ENCODE results near the gene PCDHB9. TPM values are rescaled to one million over a fixed set of nuclear protein-coding genes. Genes with fewer than 3 reads are reported as not detected.
A peak's percentile ranks its signal among the peaks of the same experiment; 100 is the strongest.
"Not testable (repeated sequence)": the region's sequence is repeated elsewhere in the genome, so short reads cannot be mapped to it uniquely, and the experiment has no call there.

PCDHB9 gene
- total RNA-seq (not detected), polyA plus RNA-seq (not detected)

DNA sequence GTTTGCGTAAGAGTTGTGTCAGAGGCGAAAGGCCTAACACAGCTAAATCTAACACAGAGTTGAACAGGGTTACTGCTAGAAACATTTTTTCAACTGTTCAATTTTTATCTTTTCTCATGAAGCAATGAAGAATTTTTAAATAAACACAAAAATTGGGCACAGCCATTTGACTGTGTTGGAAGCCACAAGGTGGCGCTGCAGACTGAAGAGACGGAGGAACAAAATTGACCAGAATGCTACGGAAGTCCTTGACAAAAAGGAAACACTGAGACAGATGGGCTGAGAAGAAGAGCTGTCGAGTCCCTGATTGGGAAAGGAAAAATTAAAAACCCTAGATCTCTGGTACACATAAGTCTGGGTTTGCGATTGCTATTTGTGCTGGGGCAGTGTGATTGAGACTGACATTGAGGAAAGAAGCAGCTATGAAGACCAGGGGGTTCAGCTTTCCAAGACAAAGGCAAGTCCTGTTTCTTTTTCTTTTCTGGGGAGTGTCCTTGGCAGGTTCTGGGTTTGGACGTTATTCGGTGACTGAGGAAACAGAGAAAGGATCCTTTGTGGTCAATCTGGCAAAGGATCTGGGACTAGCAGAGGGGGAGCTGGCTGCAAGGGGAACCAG, at the start of gene PCDHB9:
TSS of gene PCDHB9 (plus strand) at position 265 of the 616 bp plus-strand sequence. CDS start at position 423, 158 bp downstream.
- peak within 1 kb of the TSS; percentile 6 to 78 (median 63) for H3K4me3 Mint-ChIP-seq
- peaks cover 6 to 9% (median 6%) of the 10 kb centered on the region in 3 donors for H3K4me1 Mint-ChIP-seq
- Histone ChIP-seq H3K27me3 (ENCODE audit: insufficient read depth, low read length, poor library complexity, severe bottlenecking) (no peaks in the 10 kb centered on the region), H3K36me3 (ENCODE audit: insufficient read depth, low read length) (no peaks in the 10 kb centered on the region), H3K4me1 (ENCODE audit: insufficient read depth, low read length) (no peaks in the 10 kb centered on the region), H3K4me3 (ENCODE audit: low read length) (no peak within 1 kb of the TSS), H3K9me3 (ENCODE audit: low read length) (no peaks in the 10 kb centered on the region), H3K27ac (ENCODE audit: low read depth, low read length) (no peak within 1 kb of the TSS)
- CTCF ChIA-PET = no interaction called here
- peaks cover 13 to 50% (median 44%) of the 10 kb centered on the region in 5 donors for H3K9me3 Mint-ChIP-seq
- H3K27me3 Mint-ChIP-seq = peaks cover 41 to 70% of the 10 kb centered on the region in 2 donors
- H3K27ac Mint-ChIP-seq = peak within 1 kb of the TSS in 2 of 8 donors; percentile 3 to 9
- peaks cover 1 to 9% (median 2%) of the 10 kb centered on the region in 3 donors for H3K36me3 Mint-ChIP-seq
- POLR2A ChIA-PET = no interaction called here
- peak in 2 of 5 donors; percentile 8 to 18 for DNase-seq

DNA sequence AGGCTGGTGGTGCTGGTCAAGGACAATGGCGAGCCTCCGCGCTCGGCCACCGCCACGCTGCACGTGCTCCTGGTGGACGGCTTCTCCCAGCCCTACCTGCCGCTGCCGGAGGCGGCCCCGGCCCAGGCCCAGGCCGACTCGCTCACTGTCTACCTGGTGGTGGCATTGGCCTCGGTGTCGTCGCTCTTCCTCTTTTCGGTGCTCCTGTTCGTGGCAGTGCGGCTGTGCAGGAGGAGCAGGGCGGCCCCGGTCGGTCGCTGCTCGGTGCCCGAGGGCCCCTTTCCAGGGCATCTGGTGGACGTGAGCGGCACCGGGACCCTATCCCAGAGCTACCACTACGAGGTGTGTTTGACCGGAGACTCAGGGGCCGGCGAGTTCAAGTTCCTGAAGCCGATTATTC, 49.6 kb upstream of the PCDHB9 start:
- H3K4me3 Mint-ChIP-seq; H3K36me3 ChIP-seq (ENCODE audit: insufficient read depth, low read length); H3K4me1 ChIP-seq (ENCODE audit: insufficient read depth, low read length); H3K27me3 ChIP-seq (ENCODE audit: insufficient read depth, low read length, poor library complexity, severe bottlenecking); H3K27ac ChIP-seq (ENCODE audit: low read depth, low read length); H3K27ac Mint-ChIP-seq; POLR2A ChIA-PET; H3K36me3 Mint-ChIP-seq; H3K9me3 ChIP-seq (ENCODE audit: low read length); H3K4me3 ChIP-seq (ENCODE audit: low read length); CTCF ChIA-PET; DNase-seq: not testable (repeated sequence)
- H3K4me1 Mint-ChIP-seq = peaks cover 5 to 10% (median 6%) of the 10 kb centered on the region in 3 donors
- H3K27me3 Mint-ChIP-seq = peaks cover 7 to 16% of the 10 kb centered on the region in 2 donors
- H3K9me3 Mint-ChIP-seq = peaks cover 16 to 45% (median 36%) of the 10 kb centered on the region in 5 donors

DNA sequence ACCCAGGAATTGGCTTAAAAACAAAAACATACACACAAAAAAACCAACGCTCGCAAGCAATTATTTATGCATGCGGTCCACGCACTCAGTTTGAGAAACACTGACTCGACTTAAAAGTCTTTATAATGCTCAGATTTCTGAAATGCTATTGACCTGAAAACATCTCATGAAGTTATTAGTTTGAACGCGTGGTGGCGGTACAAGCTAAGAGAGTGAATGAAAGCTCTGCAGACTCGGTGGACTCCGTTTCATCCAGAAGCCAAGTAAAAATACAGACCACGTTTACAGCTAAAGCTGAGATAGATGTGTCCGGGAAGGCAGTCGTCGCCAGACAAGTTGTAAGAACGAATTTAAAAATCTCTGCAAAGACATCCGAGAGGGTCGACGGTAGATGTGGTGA, 37.1 kb upstream of the PCDHB9 start, which contains the start of gene PCDHB6:
TSS of gene PCDHB6 (plus strand) at position 246 of the 400 bp plus-strand sequence. CDS start 201 bp downstream, outside the sequence.
- H3K36me3 ChIP-seq (ENCODE audit: insufficient read depth, low read length) = no peaks in the 10 kb centered on the region
- H3K4me3 ChIP-seq (ENCODE audit: low read length) = no peak within 1 kb of the TSS
- ChIA-PET CTCF (no interaction called here), POLR2A (no interaction called here)
- no peaks in the 10 kb centered on the region for H3K9me3 ChIP-seq (ENCODE audit: low read length)
- no peak within 1 kb of the TSS for H3K27ac Mint-ChIP-seq
- peaks cover 4 to 22% (median 21%) of the 10 kb centered on the region in 5 donors for H3K9me3 Mint-ChIP-seq
- no peak within 1 kb of the TSS for H3K27ac ChIP-seq (ENCODE audit: low read depth, low read length)
- H3K4me1 ChIP-seq (ENCODE audit: insufficient read depth, low read length) = no peaks in the 10 kb centered on the region
- no peaks in the 10 kb centered on the region for H3K27me3 ChIP-seq (ENCODE audit: insufficient read depth, low read length, poor library complexity, severe bottlenecking)
- peaks cover 0 to 4% (median 0%) of the 10 kb centered on the region in 3 donors for H3K36me3 Mint-ChIP-seq
- peak within 1 kb of the TSS in 4 of 7 donors; percentile 8 to 79 (median 26) for H3K4me3 Mint-ChIP-seq
- DNase-seq = no peak
- peaks cover 8 to 42% of the 10 kb centered on the region in 2 donors for H3K27me3 Mint-ChIP-seq
- peaks cover 0 to 6% (median 5%) of the 10 kb centered on the region in 3 donors for H3K4me1 Mint-ChIP-seq

DNA sequence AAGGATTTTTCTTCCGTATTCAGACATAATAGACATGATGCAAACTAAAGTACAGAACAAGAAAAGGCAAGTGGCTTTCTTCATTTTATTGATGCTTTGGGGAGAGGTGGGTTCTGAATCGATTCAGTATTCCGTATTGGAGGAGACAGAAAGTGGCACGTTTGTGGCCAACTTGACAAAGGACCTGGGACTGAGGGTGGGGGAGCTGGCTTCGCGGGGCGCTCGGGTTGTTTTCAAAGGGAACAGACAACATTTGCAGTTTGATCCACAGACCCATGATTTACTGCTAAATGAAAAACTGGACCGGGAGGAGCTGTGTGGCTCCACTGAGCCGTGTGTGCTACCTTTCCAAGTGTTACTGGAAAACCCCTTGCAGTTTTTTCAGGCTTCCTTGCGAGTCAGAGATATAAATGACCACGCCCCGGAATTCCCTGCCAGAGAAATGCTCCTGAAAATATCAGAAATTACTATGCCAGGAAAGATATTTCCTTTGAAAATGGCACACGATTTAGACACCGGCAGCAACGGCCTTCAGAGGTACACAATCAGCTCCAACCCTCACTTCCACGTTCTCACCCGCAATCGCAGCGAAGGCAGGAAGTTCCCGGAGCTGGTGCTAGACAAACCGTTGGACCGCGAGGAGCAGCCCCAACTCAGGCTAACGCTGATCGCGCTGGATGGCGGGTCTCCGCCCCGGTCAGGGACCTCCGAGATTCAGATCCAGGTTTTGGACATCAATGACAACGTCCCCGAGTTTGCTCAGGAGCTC, 36.6 kb upstream of the PCDHB9 start:
- CTCF ChIA-PET = no interaction called here
- H3K4me1 Mint-ChIP-seq = peaks cover 0 to 6% (median 5%) of the 10 kb centered on the region in 3 donors
- no peak for DNase-seq
- Histone ChIP-seq H3K36me3 (ENCODE audit: insufficient read depth, low read length) (no peaks in the 10 kb centered on the region), H3K27ac (ENCODE audit: low read depth, low read length) (no peak overlapping the region), H3K9me3 (ENCODE audit: low read length) (no peaks in the 10 kb centered on the region), H3K27me3 (ENCODE audit: insufficient read depth, low read length, poor library complexity, severe bottlenecking) (no peaks in the 10 kb centered on the region), H3K4me3 (ENCODE audit: low read length) (no peak overlapping the region), H3K4me1 (ENCODE audit: insufficient read depth, low read length) (no peaks in the 10 kb centered on the region)
- H3K36me3 Mint-ChIP-seq = peaks cover 0 to 4% (median 0%) of the 10 kb centered on the region in 3 donors
- H3K9me3 Mint-ChIP-seq = peaks cover 8 to 22% (median 21%) of the 10 kb centered on the region in 5 donors
- POLR2A ChIA-PET = no interaction called here
- H3K27me3 Mint-ChIP-seq = peaks cover 8 to 45% of the 10 kb centered on the region in 2 donors
- no peak overlapping the region for H3K4me3 Mint-ChIP-seq
- no peak overlapping the region for H3K27ac Mint-ChIP-seq

DNA sequence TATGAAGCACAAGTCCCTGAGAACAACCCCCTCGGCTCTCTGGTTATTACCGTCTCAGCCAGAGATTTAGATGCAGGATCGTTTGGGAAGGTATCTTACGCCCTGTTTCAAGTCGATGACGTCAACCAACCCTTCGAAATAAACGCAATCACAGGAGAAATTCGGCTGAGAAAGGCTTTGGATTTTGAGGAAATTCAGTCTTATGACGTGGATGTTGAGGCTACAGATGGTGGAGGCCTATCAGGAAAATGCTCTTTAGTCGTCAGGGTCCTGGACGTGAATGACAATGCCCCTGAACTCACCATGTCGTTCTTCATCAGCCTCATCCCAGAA, 36.0 kb upstream of the PCDHB9 start:
- peaks cover 11 to 24% (median 21%) of the 10 kb centered on the region in 5 donors for H3K9me3 Mint-ChIP-seq
- no peak for DNase-seq
- Histone ChIP-seq H3K9me3 (ENCODE audit: low read length) (no peaks in the 10 kb centered on the region), H3K36me3 (ENCODE audit: insufficient read depth, low read length) (no peaks in the 10 kb centered on the region), H3K27me3 (ENCODE audit: insufficient read depth, low read length, poor library complexity, severe bottlenecking) (no peaks in the 10 kb centered on the region), H3K4me1 (ENCODE audit: insufficient read depth, low read length) (no peaks in the 10 kb centered on the region), H3K4me3 (ENCODE audit: low read length) (no peak overlapping the region), H3K27ac (ENCODE audit: low read depth, low read length) (no peak overlapping the region)
- H3K27ac Mint-ChIP-seq = no peak overlapping the region
- ChIA-PET POLR2A (no interaction called here), CTCF (no interaction called here)
- no peak overlapping the region for H3K4me3 Mint-ChIP-seq
- peaks cover 0 to 4% (median 0%) of the 10 kb centered on the region in 3 donors for H3K36me3 Mint-ChIP-seq
- peaks cover 0 to 6% (median 5%) of the 10 kb centered on the region in 3 donors for H3K4me1 Mint-ChIP-seq
- peaks cover 11 to 47% of the 10 kb centered on the region in 2 donors for H3K27me3 Mint-ChIP-seq

DNA sequence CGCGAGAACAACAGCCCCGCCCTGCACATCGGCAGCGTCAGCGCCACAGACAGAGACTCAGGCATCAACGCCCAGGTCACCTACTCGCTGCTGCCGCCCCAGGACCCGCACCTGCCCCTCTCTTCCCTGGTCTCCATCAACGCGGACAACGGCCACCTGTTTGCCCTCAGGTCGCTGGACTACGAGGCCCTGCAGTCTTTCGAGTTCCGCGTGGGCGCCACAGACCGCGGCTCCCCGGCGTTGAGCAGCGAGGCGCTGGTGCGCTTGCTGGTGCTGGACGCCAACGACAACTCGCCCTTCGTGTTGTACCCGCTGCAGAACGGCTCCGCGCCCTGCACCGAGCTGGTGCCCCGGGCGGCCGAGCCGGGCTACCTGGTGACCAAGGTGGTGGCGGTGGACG, 35.3 kb upstream of the PCDHB9 start:
- H3K4me1 ChIP-seq (ENCODE audit: insufficient read depth, low read length); H3K4me3 ChIP-seq (ENCODE audit: low read length); POLR2A ChIA-PET; CTCF ChIA-PET; DNase-seq; H3K4me1 Mint-ChIP-seq; H3K9me3 ChIP-seq (ENCODE audit: low read length); H3K27me3 ChIP-seq (ENCODE audit: insufficient read depth, low read length, poor library complexity, severe bottlenecking); H3K4me3 Mint-ChIP-seq; H3K36me3 ChIP-seq (ENCODE audit: insufficient read depth, low read length); H3K36me3 Mint-ChIP-seq; H3K27ac ChIP-seq (ENCODE audit: low read depth, low read length); H3K27ac Mint-ChIP-seq: not testable (repeated sequence)
- H3K9me3 Mint-ChIP-seq = peaks cover 18 to 31% (median 24%) of the 10 kb centered on the region in 5 donors
- peaks cover 12 to 46% of the 10 kb centered on the region in 2 donors for H3K27me3 Mint-ChIP-seq

DNA sequence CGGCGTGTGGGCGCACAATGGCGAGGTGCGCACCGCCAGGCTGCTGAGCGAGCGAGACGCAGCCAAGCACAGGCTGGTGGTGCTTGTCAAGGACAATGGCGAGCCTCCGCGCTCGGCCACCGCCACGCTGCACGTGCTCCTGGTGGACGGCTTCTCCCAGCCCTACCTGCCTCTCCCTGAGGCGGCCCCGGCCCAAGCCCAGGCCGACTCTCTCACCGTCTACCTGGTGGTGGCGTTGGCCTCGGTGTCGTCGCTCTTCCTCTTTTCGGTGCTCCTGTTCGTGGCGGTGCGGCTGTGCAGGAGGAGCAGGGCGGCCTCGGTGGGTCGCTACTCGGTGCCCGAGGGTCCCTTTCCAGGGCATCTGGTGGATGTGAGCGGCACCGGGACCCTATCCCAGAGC, 34.9 kb upstream of the PCDHB9 start:
- H3K36me3 ChIP-seq (ENCODE audit: insufficient read depth, low read length); POLR2A ChIA-PET; H3K36me3 Mint-ChIP-seq; H3K4me3 ChIP-seq (ENCODE audit: low read length); H3K4me1 Mint-ChIP-seq; H3K27ac ChIP-seq (ENCODE audit: low read depth, low read length); H3K27me3 ChIP-seq (ENCODE audit: insufficient read depth, low read length, poor library complexity, severe bottlenecking); H3K9me3 ChIP-seq (ENCODE audit: low read length); CTCF ChIA-PET; H3K4me3 Mint-ChIP-seq; H3K27ac Mint-ChIP-seq; H3K4me1 ChIP-seq (ENCODE audit: insufficient read depth, low read length); DNase-seq: not testable (repeated sequence)
- Mint-ChIP-seq H3K9me3 (peaks cover 22 to 36% (median 26%) of the 10 kb centered on the region in 5 donors), H3K27me3 (peaks cover 13 to 50% of the 10 kb centered on the region in 2 donors)

Measured in CD8-positive, alpha-beta memory T cell (primary cell).